Kidney (tissue), 14 donors: Measurements from ENCODE around the gene MPEG1. TPM values are rescaled to one million over a fixed set of nuclear protein-coding genes. Genes with fewer than 3 reads are reported as not detected.

Experiments used
- DNase-seq, 5 donors: peaks; one replicate each; pipeline ENCODE4 v3.0.0-alpha.2; 2013 to 2020
- FAIRE-seq: peaks from 2 replicates; lab custom pipeline; 2012; peaks lifted over from hg19 to GRCh38; lab: Jason Lieb, UNC
- H3K27ac ChIP-seq, 2 donors: one replicate each; pipeline ENCODE4 v1.7.0; 2013; ENCODE audit warnings: low read depth in 2 of 2, low read length in 2 of 2, inconsistent platforms in 1 of 2
- H3K27me3 ChIP-seq: one replicate; pipeline ENCODE4 v1.7.1; 2013; ENCODE audit warnings: low read length, inconsistent platforms; ENCODE audit not compliant: control insufficient read depth, insufficient read depth
- H3K36me3 ChIP-seq, 3 donors: one replicate each; pipeline versions ENCODE4 v1.7.0 to v1.7.1; 2013; ENCODE audit warnings: low read length in 3 of 3, control low read depth in 1 of 3, inconsistent platforms in 1 of 3; ENCODE audit not compliant: insufficient read depth in 3 of 3, control insufficient read depth in 2 of 3
- H3K4me1 ChIP-seq, 3 donors: one replicate each; pipeline versions ENCODE4 v1.7.0 to v1.7.1; 2013; ENCODE audit warnings: low read length in 3 of 3, inconsistent platforms in 1 of 3, low read depth in 1 of 3; ENCODE audit not compliant: control insufficient read depth in 2 of 3, insufficient read depth in 2 of 3
- H3K4me3 ChIP-seq, 3 donors: one replicate each; pipeline versions ENCODE4 v1.7.0 to v1.8.1; 2013; ENCODE audit warnings: low read length in 3 of 3, control low read depth in 1 of 3, inconsistent platforms in 1 of 3
- H3K9ac ChIP-seq, 3 donors: one replicate each; pipeline versions ENCODE4 v1.7.0 to v1.7.1; 2013; ENCODE audit warnings: low read length in 3 of 3, control low read depth in 1 of 3, inconsistent platforms in 1 of 3
- H3K9me3 ChIP-seq, 3 donors: one replicate each; pipeline versions ENCODE4 v1.7.0 to v1.7.1; 2013; ENCODE audit warnings: low read length in 3 of 3, control low read depth in 1 of 3, inconsistent platforms in 1 of 3; ENCODE audit not compliant: control insufficient read depth in 2 of 3, insufficient read depth in 1 of 3
- intact Hi-C: fragments of 100-400 bp; cut with DNase I; formaldehyde crosslinking; loops from one replicate; pipeline ENCODE4 v1.11.1; 2022
- polyA plus RNA-seq: library from polyadenylated mRNA; stranded (reverse); fragments of 350-450 nt; fragmentation: Illumina TruSeq; extraction: RNeasy Lipid Tissue Mini Kit (QIAGEN cat#74804); gene quantifications from one replicate; pipeline ENCODE4 v1.2.3, GENCODE V29; 2014; ENCODE audit warnings: low read depth, low replicate concordance; ENCODE audit not compliant: insufficient read depth
- total RNA-seq: library from RNA; stranded (reverse); fragmentation: NEBNext Ultra II Directional; extraction: Animal tissue kit (Norgen Biotek cat#: 25700); gene quantifications from one replicate; pipeline ENCODE4 v1.2.1, GENCODE V29; 2021
- TF ChIP-seq, protein P1 (sequence below): IDR thresholded peaks from 3 replicates; pipeline ENCODE4 v1.5.1; 2012; ENCODE audit warnings: mild to moderate bottlenecking, moderate library complexity, borderline replicate concordance; ENCODE audit not compliant: insufficient read depth; ENCODE audit errors: extremely low read depth
- donor health status: control.
- donor health status: control.
- donor health status: control.
- donor health status: control.
- donor health status: control.
- donor health status: DM: yes; HTN: yes; CAD: no.
- donor health status: Normal renal cell carcinoma (clear cell type).

Gene MPEG1
- total and polyA plus RNA-seq, 2 donors from 2014 or later, result 2.6 to 33.1 TPM

DNA sequence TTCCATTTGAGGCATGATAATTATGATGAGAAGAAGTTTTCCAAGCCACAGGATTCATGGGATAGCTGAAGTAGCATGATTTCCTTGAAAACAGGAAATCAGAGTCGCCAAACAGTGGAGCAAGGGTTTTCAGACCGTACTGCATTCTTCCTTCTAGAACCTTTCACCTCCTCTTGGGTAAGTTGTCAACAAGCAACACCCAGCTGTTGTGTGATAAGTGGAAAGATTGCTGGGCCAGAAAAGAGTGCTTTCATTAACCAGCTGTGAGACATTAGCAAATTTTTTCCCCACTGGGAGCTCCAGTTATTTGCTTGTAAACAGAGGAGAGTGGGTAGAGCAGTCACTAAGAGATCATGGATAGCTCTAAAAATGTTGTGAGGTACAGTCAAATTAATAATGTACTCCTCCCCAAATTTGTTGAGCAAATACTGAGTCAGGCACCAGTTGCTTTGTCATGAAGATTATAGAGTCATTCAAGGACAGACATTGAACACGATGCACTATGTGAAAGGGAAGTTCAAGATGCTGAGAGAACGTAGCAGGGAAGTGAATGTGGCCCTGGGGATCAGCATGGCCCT lies 11.7 kb upstream of the MPEG1 start:
- no peaks in the 10 kb centered on the region for H3K27me3 ChIP-seq
- no peak overlapping the region for H3K9ac ChIP-seq
- H3K4me1 ChIP-seq, result peaks cover 0 to 3% (median 0%) of the 10 kb centered on the region in 3 donors
- intact Hi-C loops, result no loop called here
- TF ChIP-seq, protein P1, sequence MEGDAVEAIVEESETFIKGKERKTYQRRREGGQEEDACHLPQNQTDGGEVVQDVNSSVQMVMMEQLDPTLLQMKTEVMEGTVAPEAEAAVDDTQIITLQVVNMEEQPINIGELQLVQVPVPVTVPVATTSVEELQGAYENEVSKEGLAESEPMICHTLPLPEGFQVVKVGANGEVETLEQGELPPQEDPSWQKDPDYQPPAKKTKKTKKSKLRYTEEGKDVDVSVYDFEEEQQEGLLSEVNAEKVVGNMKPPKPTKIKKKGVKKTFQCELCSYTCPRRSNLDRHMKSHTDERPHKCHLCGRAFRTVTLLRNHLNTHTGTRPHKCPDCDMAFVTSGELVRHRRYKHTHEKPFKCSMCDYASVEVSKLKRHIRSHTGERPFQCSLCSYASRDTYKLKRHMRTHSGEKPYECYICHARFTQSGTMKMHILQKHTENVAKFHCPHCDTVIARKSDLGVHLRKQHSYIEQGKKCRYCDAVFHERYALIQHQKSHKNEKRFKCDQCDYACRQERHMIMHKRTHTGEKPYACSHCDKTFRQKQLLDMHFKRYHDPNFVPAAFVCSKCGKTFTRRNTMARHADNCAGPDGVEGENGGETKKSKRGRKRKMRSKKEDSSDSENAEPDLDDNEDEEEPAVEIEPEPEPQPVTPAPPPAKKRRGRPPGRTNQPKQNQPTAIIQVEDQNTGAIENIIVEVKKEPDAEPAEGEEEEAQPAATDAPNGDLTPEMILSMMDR, result no peak
- DNase-seq (peak in 2 of 5 donors; percentile 59 to 89), FAIRE-seq (no peak)
- peak overlapping the region in 1 of 2 donors; percentile 54 for H3K27ac ChIP-seq
- no peak overlapping the region for H3K4me3 ChIP-seq
- H3K36me3 ChIP-seq, result no peaks in the 10 kb centered on the region
- no peaks in the 10 kb centered on the region for H3K9me3 ChIP-seq

DNA sequence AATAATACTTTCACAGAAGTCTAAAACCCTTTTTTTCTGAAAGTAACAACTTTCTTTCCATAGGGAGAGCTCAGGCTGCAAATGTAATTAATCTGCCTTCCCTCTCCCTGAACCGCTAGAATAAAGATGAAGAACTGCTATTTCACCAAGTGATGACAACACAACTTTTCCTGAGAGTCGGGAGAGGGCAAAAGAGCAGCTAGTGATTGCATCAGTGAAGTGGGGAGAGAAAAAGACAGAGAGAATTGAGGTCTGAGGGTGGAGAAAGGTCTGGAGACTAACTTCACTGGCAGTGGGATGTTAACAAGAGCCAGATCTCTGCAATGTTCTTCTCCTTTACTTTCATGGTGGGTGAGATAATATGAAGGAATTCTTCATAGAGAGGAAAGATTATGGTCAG lies 10.9 kb upstream of the MPEG1 start:
- FAIRE-seq (no peak), DNase-seq (peak in 1 of 5 donors; percentile 25)
- Histone ChIP-seq H3K27me3 (no peaks in the 10 kb centered on the region), H3K4me3 (no peak overlapping the region), H3K4me1 (peaks cover 0 to 3% (median 0%) of the 10 kb centered on the region in 3 donors), H3K9ac (no peak overlapping the region), H3K9me3 (no peaks in the 10 kb centered on the region), H3K27ac (peak overlapping the region; percentile 13 to 54), H3K36me3 (no peaks in the 10 kb centered on the region)
- intact Hi-C loops, result no loop called here
- TF ChIP-seq, protein P1, result no peak

DNA sequence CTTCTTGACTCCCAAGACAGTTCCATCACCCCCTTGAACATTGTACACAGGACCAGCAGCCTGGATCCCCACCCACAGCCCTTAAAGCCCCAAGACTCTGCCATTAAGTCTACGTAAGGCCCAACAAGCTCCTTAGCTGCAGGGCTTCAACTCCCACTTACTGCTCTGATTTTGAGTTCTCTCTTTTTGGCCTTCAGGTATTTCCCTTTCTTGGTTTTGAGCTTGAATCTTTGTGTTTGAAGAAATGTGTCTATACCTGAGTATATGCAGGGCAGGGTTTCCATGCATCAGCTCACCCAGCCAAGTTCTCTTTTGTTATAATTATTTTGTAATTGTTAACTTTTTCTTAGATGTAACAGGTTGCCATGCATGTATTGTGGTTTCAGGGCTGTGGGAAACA lies 10.4 kb upstream of the MPEG1 start:
- no peaks in the 10 kb centered on the region for H3K9me3 ChIP-seq
- no peak for FAIRE-seq
- H3K9ac ChIP-seq, result no peak overlapping the region
- intact Hi-C loops, result no loop called here
- DNase-seq, result no peak
- peak overlapping the region in 1 of 2 donors; percentile 15 for H3K27ac ChIP-seq
- TF ChIP-seq, protein P1, result no peak
- peaks cover 0 to 3% (median 0%) of the 10 kb centered on the region in 3 donors for H3K4me1 ChIP-seq
- H3K4me3 ChIP-seq, result no peak overlapping the region
- no peaks in the 10 kb centered on the region for H3K36me3 ChIP-seq
- no peaks in the 10 kb centered on the region for H3K27me3 ChIP-seq
